Activated CD4-positive, alpha-beta T cell treated with anti-CD3 and anti-CD28 coated beads, Interleukin-2, amount 10 ng/mL, durations not matched to agents 7 days and 5 days (primary cell): ENCODE measurements around the gene LRRC74A. TPM values are rescaled to one million over a fixed set of nuclear protein-coding genes. Genes with fewer than 3 reads are reported as not detected.

Experiments used
- CTCF ChIA-PET: fragments of 350-600 bp; sonication (Branson Sonifier 250); formaldehyde crosslinking; loops from one replicate; lab custom pipeline; 2021; ENCODE audit warnings: antibody characterized with exemption; lab: Charles Lee
- POLR2A ChIA-PET: fragments of 350-600 bp; sonication (Branson Sonifier 250); formaldehyde crosslinking; loops from one replicate; lab custom pipeline; 2021; ENCODE audit warnings: antibody characterized with exemption; lab: Charles Lee
- DNase-seq: peaks from one replicate; pipeline ENCODE4 v3.0.0-alpha.2; 2020
- H3K27ac Mint-ChIP-seq: one replicate; pipeline ENCODE4 v1.8.0; 2021; ENCODE audit warnings: mild to moderate bottlenecking, moderate library complexity, mixed read lengths
- H3K27me3 Mint-ChIP-seq: one replicate; pipeline ENCODE4 v1.8.0; 2021; ENCODE audit warnings: mixed read lengths
- H3K36me3 Mint-ChIP-seq: one replicate; pipeline ENCODE4 v1.8.0; 2021; ENCODE audit warnings: low read depth, mixed read lengths
- H3K4me1 Mint-ChIP-seq: one replicate; pipeline ENCODE4 v1.8.0; 2021; ENCODE audit warnings: mixed read lengths
- H3K4me3 Mint-ChIP-seq: one replicate; pipeline ENCODE4 v1.8.0; 2021; ENCODE audit warnings: mild to moderate bottlenecking, moderate library complexity, mixed read lengths
- H3K9me3 Mint-ChIP-seq: one replicate; pipeline ENCODE4 v1.8.0; 2021; ENCODE audit warnings: mixed read lengths
- total RNA-seq, 2 experiments: library from RNA; stranded (reverse); gene quantifications; one replicate each; pipeline ENCODE4 v1.2.3, GENCODE V29; 2021

LRRC74A gene
- total RNA-seq, result not detected

DNA sequence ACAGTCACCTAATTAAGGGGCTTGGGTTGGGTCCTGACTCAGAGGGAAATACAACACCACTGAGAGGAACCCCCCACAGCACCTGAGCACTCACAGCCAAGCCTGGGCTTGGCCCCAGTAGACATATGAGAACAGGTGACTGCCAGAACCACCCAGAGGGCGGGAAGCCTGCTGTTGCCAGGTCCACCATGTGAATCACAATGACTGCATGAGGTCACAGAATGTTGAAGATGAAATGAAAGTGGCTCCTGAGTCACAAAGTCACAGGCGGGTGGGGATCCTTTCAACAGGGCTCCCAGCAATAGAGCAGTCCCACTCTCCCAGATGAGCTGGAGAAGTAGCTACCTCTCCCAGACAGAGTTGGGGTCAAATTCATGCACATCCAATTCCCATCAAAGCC is at the start of gene LRRC74A:
Gene LRRC74A, plus strand, starts transcription at position 287 of the 400 bp plus-strand sequence. CDS start 290 bp downstream, outside the sequence.
- Mint-ChIP-seq H3K9me3 (no peaks in the 10 kb centered on the region), H3K27me3 (peaks cover 4% of the 10 kb centered on the region), H3K4me1 (no peaks in the 10 kb centered on the region), H3K36me3 (no peaks in the 10 kb centered on the region), H3K4me3 (no peak within 1 kb of the TSS), H3K27ac (no peak within 1 kb of the TSS)
- POLR2A ChIA-PET, result interaction anchor here (0.6 kb wide), 1 partner anchor 61 kb away, joined by 3 read pairs; no protein-coding TSS in a partner anchor
- CTCF ChIA-PET, result no interaction called here
- no peak for DNase-seq

DNA sequence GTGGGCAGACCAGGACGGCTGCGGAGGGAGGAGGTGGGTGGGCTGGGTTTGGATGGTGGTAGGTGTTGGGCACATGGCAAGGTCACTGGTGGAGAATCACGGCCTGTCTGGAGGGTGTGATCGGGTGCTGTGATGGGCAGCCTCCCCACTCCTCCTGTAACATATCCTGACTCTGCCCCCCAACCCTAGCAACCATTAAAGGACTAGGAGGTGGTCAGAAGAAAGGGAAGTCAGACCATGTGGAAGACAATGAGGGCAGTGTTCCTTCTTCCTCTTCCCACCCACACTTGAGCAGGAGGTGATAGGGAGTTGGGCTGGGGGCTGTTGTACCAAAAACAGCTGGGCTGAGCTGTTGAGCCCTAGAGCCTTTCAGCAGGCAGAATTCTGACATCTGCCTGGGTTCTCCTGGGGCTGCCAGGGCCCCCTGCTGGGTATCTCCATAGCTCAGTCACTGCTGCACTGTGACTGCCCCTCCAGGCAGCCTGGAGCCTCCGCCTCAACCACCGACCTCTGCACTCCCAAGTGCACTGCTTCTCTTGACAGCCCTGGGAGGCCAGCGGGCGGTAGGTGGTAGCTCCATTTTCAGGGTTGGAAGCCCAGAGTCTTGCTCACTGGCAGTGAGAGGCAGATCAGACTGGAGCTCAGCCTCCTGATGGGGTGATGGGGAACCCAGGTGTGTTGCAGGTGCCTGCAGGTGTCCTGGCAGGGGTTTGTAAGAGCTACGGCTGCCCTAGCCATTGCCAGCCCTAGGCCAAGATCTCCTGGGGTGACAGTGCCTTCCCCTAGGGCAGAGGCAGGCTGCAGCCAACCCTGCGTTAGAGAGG is 49.6 kb upstream of the LRRC74A start:
- no peak for DNase-seq
- ChIA-PET POLR2A (no interaction called here), CTCF (interaction anchor here (0.5 to 3.1 kb wide), 5 partner anchors 8 to 253 kb away, joined by 3 to 10 read pairs (median 3); no protein-coding TSS in a partner anchor)
- no peak overlapping the region for H3K4me3 Mint-ChIP-seq
- no peaks in the 10 kb centered on the region for H3K9me3 Mint-ChIP-seq
- peak overlapping the region; percentile 11 for H3K27ac Mint-ChIP-seq
- H3K36me3 Mint-ChIP-seq, result no peaks in the 10 kb centered on the region
- no peaks in the 10 kb centered on the region for H3K27me3 Mint-ChIP-seq
- H3K4me1 Mint-ChIP-seq, result peaks cover 17% of the 10 kb centered on the region

DNA sequence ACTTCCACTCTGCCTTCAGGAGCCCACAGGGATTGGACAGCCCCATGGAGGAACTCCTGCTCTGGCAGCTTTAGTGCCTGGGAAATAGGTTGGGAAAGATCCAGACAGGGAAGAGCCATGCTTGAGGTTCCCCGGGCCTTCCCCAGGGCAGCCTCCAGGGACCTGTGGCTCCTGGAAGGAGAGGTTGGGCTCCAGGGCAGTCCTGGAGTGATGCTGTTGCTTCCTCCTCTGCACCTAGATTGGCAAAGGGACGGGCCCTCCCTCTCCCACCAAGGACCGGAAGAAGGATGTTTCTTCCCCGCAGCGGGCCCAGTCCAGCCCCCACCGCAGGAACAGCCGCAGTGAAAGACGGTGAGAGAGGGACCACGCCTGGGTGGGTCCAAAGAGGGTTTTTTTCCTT is 48.5 kb upstream of the LRRC74A start:
- Mint-ChIP-seq H3K27me3 (no peaks in the 10 kb centered on the region), H3K27ac (peak overlapping the region; percentile 13), H3K4me3 (no peak overlapping the region), H3K36me3 (peaks cover 2% of the 10 kb centered on the region), H3K4me1 (peaks cover 28% of the 10 kb centered on the region), H3K9me3 (no peaks in the 10 kb centered on the region)
- ChIA-PET CTCF (interaction anchor here (0.6 to 3.1 kb wide), 2 partner anchors 7 to 252 kb away, joined by 3 to 10 read pairs; no protein-coding TSS in a partner anchor), POLR2A (no interaction called here)
- DNase-seq, result no peak

DNA sequence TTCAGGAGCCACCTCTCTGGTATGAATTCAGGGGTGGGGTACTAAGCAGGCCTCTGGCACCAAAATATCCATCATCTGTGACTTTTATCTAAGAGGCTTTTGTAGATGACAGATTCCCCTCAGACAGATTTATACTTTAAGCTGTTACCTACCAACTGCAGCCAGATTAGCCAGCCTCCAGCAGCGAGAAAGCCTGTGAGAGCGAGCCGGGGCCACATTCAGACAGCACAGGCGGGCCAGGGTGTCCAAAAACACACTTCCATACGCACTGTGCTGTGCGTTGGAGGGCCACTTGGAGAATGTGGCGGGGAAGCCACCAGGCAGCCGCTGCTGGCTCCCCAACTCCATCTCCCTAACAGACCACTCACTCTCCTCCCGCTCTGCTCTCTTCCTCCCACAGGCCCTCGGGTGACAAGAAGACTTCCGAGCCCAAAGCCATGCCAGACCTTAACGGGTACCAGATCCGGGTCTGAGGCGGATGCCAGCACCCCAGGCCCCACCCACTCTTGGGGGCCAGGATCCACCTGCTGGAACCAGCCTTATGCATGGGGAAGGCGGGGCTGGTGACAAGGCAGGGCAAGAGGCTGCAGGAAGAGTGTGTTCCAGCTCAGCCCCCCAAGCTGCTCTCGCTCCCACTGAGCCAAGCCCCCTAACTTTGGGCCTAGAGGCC is 47.5 kb upstream of the LRRC74A start:
- no peak for DNase-seq
- Mint-ChIP-seq H3K9me3 (no peaks in the 10 kb centered on the region), H3K4me3 (no peak overlapping the region), H3K27me3 (no peaks in the 10 kb centered on the region), H3K27ac (no peak overlapping the region), H3K36me3 (peaks cover 3% of the 10 kb centered on the region), H3K4me1 (peaks cover 37% of the 10 kb centered on the region)
- ChIA-PET CTCF (interaction anchor here (0.8 kb wide), 1 partner anchor 23 kb away, joined by 4 read pairs; no protein-coding TSS in a partner anchor), POLR2A (interaction anchor here (0.6 kb wide), 1 partner anchor 11 kb away, joined by 3 read pairs; no protein-coding TSS in a partner anchor)

DNA sequence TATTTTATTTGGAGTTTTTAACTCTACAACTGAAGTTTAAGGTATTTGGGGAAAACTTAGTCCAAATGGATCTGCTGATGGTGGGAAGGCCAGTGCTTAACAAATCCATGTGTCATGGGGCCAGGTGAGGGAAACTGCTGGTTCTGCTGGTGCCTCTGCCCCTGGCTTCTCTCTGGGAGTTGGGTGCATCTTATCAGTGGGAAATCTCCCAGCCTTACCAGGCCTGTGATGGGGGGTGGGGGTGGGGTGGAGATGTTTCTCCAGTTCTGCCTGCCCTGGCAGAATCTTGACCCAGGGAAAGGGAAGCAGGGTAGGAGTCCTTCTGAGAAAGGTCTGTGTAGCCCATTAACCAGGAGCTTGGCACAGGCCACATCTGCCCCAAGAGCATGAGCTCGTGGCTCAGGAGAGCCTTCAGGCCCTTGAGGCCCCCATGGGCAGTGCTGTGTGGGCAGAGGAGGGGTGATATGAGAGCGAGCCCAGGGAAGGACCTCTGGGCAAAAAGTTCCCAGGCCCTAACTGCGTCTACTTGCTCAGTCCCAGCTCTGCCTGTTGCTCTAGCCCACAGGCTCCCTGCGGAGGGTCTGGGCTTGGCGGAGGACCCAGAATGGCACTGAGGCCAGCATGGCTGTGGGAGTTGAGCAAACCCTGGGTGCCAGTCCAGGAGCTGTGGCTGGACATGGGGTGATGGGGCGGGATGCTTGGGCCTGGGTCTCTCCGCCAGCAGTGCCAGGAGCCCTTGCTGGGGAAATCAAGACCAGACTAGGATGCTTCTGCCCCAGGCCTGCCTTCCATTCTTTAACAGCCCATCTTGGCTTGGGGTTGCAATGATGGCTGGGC is 46.8 kb upstream of the LRRC74A start:
- Mint-ChIP-seq H3K4me1 (peaks cover 42% of the 10 kb centered on the region), H3K27ac (peak overlapping the region; percentile 57), H3K4me3 (no peak overlapping the region), H3K36me3 (peaks cover 3% of the 10 kb centered on the region), H3K9me3 (no peaks in the 10 kb centered on the region), H3K27me3 (no peaks in the 10 kb centered on the region)
- no peak for DNase-seq
- ChIA-PET CTCF (interaction anchor here (0.8 kb wide), 1 partner anchor 23 kb away, joined by 4 read pairs; no protein-coding TSS in a partner anchor), POLR2A (no interaction called here)

DNA sequence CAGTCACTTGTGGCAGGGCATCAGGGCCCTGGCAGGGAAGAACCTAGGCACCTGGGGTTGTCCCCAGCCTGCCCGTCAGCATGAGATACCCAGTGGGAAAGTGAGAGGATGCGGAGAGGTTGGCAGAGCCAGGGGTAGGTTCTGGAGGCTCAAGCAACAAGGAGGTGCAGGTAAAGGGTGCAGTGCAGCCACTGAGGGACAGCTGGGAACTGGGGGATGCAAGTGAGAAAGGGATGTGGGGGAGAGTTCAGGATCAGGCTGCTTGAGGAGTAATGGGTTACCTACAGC is 46.2 kb upstream of the LRRC74A start:
- Mint-ChIP-seq H3K27me3 (no peaks in the 10 kb centered on the region), H3K9me3 (no peaks in the 10 kb centered on the region), H3K36me3 (peaks cover 3% of the 10 kb centered on the region), H3K27ac (peak overlapping the region; percentile 57), H3K4me1 (peaks cover 48% of the 10 kb centered on the region), H3K4me3 (no peak overlapping the region)
- DNase-seq, result no peak
- ChIA-PET POLR2A (no interaction called here), CTCF (interaction anchor here (1.5 kb wide), 1 partner anchor 12 kb away, joined by 5 read pairs; no protein-coding TSS in a partner anchor)

DNA sequence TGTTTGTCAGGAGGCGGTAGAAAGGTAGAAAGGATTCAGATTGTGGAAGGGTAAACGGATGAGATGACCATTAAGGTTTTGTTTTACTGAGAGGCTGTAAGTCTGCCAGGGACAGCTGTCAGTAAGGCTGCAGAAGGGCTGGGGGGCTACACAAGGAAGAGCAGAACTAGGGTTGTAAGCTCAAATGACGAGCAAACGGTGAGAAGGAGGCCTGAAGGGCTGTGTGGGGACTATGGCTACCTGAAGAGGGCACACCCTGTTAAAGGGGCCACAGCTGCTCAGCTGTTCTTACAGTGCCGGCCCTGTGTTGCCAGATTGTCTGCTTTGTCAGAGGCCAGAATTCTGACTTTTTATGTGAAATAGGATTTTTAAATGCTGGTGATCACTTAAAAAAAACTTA is 45.8 kb upstream of the LRRC74A start:
- peaks cover 50% of the 10 kb centered on the region for H3K4me1 Mint-ChIP-seq
- ChIA-PET POLR2A (no interaction called here), CTCF (interaction anchor here (1.0 to 1.5 kb wide), 3 partner anchors 11 to 29 kb away, joined by 3 to 7 read pairs (median 5); no protein-coding TSS in a partner anchor)
- no peaks in the 10 kb centered on the region for H3K27me3 Mint-ChIP-seq
- H3K36me3 Mint-ChIP-seq, result peaks cover 3% of the 10 kb centered on the region
- no peak overlapping the region for H3K4me3 Mint-ChIP-seq
- peak overlapping the region; percentile 57 for H3K27ac Mint-ChIP-seq
- no peaks in the 10 kb centered on the region for H3K9me3 Mint-ChIP-seq
- DNase-seq, result no peak

DNA sequence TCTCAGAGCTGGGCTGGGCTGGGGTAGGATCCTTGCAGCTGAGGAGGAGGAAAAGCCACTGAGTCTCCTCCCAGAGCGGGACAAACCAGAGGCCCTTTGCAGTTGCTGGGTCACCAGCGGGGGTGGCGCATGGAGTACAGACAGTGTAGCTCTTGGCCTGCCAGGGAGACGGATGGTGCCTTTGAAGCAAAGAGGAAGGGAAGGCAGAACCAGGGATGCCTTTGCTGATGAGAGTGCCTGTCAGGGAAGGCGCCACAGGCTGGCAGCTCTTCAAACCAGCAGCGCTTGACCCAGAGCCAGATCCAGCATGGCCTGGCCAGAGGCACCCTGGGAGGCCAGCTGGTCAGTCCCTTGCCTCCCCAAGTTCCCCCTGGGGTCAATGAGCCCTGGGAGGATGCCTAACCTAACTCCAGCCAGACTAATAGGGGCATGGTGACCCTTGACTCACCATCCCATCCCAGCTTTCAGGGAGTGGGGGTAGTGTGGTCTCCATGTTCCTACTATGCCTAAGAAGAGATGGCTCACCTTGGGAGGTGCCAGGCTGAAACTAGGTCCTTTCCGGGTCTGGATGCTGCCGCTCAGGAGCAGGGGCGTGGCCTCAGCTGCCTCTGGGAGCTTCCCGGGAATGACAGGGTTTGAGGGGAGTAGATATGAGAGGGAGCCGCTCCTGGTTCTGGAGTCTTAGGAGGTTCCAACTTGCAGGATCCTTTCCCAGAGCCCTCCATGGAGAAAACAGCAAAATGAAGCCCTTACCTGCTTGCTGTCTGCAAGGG is 45.1 kb upstream of the LRRC74A start:
- Mint-ChIP-seq H3K4me3 (no peak overlapping the region), H3K4me1 (peaks cover 50% of the 10 kb centered on the region), H3K27ac (peak overlapping the region; percentile 69), H3K27me3 (no peaks in the 10 kb centered on the region), H3K9me3 (no peaks in the 10 kb centered on the region), H3K36me3 (peaks cover 3% of the 10 kb centered on the region)
- no peak for DNase-seq
- ChIA-PET CTCF (interaction anchor here (0.5 to 1.5 kb wide), 4 partner anchors 12 to 66 kb away, joined by 3 to 7 read pairs (median 4); no protein-coding TSS in a partner anchor), POLR2A (no interaction called here)

DNA sequence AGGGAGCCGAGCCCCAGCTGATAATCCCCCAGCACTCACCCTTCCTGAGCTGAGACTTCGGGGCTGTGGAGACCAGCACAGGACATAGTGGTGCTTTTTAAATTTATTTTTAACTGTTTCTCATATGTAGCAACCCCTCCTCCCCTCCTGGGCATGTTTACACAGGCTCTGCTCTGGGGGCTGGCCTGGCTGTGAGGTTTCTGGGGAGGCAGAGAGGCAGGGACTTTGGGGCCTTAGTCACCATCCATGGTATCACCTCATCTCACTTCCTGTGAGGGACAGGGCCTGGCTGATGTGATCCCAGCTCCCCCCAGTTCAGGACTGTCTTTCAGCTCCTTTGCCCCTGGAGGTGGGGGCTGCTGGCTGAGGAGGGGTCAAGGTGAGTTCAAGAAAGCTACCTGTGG is 44.6 kb upstream of the LRRC74A start:
- peaks cover 50% of the 10 kb centered on the region for H3K4me1 Mint-ChIP-seq
- no peak overlapping the region for H3K4me3 Mint-ChIP-seq
- H3K36me3 Mint-ChIP-seq, result peaks cover 3% of the 10 kb centered on the region
- no peaks in the 10 kb centered on the region for H3K9me3 Mint-ChIP-seq
- no peaks in the 10 kb centered on the region for H3K27me3 Mint-ChIP-seq
- DNase-seq, result no peak
- peak overlapping the region; percentile 43 for H3K27ac Mint-ChIP-seq
- ChIA-PET CTCF (interaction anchor here (0.5 to 1.5 kb wide), 6 partner anchors 10 to 288 kb away, joined by 3 to 7 read pairs (median 4); no protein-coding TSS in a partner anchor), POLR2A (no interaction called here)

DNA sequence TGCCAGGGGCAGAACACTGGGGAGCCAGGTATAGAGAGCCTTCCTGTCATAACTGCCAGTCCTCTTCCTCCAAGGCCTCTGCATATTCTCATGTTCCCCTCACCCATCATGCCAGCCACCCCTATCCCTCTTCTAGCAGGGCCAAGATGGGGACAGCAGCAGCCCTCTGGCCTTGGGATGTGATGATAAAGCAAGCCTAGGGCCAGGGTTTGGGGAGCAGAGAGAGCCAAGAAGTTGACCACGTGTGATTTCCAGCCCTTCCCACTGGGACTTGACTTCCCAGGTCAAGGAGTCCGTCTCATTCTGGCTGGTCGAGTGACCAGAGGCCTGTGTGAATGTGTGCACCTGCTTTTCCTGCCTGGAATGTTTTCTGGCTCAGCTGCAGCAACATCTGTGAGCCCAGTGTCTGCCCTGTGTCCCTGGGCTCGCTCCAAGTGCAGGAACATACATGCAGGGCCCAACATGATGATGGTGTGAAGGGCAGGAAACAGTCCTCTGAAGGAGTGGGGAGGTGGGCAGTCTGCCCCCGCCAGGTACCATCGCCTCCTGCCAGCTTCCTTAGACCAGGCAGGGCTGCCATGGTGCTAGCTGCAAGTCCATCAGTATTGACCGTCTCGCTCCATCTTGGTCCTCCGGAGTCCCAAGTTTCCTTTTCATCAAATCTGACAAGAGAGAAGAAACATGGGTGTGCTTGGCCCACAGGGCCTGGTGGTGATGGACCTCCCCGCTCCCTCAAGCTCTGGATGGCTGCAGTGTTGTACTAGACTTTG is 43.9 kb upstream of the LRRC74A start:
- Mint-ChIP-seq H3K27me3 (no peaks in the 10 kb centered on the region), H3K4me1 (peaks cover 50% of the 10 kb centered on the region), H3K4me3 (no peak overlapping the region), H3K36me3 (peaks cover 3% of the 10 kb centered on the region), H3K27ac (peak overlapping the region; percentile 43), H3K9me3 (no peaks in the 10 kb centered on the region)
- DNase-seq, result no peak
- POLR2A ChIA-PET, result interaction anchor here (1.0 kb wide), 1 partner anchor 29 kb away, joined by 5 read pairs; no protein-coding TSS in a partner anchor
- CTCF ChIA-PET, result interaction anchor here (0.5 to 3.1 kb wide), 5 partner anchors 11 to 287 kb away, joined by 3 to 9 read pairs (median 3); no protein-coding TSS in a partner anchor
